ENCODE results near the gene NKAPD1. TPM values are rescaled to one million over a fixed set of nuclear protein-coding genes. Genes with fewer than 3 reads are reported as not detected.

The NKAPD1 gene
- total and polyA plus RNA-seq, 8 donors = 8.7 to 26.1 (median 19.2) TPM

DNA sequence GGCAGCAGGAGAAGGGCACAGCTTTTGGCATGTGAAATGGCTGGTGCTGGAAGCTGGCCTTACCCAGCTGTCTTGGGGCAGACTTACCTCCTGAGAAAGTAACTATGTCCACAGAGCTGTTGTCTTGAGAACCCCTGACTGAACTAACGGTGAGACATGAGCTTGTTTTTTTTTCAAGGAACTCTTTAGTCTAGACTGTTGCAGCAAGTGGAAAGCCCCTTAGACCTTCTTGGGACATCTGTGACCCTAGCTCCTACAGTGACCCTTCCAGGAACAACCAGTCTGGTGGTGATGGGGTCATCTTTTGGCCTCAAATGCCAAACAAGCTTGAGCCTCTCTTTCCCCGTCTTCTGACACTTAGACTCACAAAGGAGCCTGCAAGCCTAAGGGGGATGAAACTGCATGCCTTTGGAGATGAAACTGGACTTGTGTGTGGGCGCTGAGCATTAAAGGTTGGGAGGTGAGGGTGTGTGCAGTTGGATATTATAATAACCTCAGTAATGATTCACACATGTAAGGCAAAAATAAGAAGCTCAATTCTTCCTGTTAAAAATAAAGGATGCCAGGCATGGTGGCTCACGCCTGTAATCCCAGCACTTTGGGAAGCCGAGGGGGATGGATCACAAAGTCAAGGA is 48.0 kb downstream of the NKAPD1 start:
- no peak for DNase-seq
- H3K4me1 ChIP-seq = no peaks in the 10 kb centered on the region
- intact Hi-C loops (cut with DNase I; ENCODE audit: low total_unique reads) = no loop called here
- H3K9me3 ChIP-seq = no peaks in the 10 kb centered on the region
- no peak for TF ChIP-seq POLR2AphosphoS5 (IDR thresholded peaks at IDR 0.05)
- TF ChIP-seq, protein P1, sequence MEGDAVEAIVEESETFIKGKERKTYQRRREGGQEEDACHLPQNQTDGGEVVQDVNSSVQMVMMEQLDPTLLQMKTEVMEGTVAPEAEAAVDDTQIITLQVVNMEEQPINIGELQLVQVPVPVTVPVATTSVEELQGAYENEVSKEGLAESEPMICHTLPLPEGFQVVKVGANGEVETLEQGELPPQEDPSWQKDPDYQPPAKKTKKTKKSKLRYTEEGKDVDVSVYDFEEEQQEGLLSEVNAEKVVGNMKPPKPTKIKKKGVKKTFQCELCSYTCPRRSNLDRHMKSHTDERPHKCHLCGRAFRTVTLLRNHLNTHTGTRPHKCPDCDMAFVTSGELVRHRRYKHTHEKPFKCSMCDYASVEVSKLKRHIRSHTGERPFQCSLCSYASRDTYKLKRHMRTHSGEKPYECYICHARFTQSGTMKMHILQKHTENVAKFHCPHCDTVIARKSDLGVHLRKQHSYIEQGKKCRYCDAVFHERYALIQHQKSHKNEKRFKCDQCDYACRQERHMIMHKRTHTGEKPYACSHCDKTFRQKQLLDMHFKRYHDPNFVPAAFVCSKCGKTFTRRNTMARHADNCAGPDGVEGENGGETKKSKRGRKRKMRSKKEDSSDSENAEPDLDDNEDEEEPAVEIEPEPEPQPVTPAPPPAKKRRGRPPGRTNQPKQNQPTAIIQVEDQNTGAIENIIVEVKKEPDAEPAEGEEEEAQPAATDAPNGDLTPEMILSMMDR (IDR thresholded peaks at IDR 0.05) = no peak
- no peak for TF ChIP-seq POLR2A (IDR thresholded peaks at IDR 0.05)
- TF ChIP-seq EP300 (IDR thresholded peaks at IDR 0.05) = no peak
- 88 to 96% (median 92%) methylated on average over 5 of the region's 5 CpGs for WGBS, 5 donors
- no peak overlapping the region for H3K27ac ChIP-seq
- peaks cover 0 to 8% (median 3%) of the 10 kb centered on the region in 4 donors for H3K36me3 ChIP-seq
- H3K4me3 ChIP-seq = no peak overlapping the region
- H3K27me3 ChIP-seq = no peaks in the 10 kb centered on the region

DNA sequence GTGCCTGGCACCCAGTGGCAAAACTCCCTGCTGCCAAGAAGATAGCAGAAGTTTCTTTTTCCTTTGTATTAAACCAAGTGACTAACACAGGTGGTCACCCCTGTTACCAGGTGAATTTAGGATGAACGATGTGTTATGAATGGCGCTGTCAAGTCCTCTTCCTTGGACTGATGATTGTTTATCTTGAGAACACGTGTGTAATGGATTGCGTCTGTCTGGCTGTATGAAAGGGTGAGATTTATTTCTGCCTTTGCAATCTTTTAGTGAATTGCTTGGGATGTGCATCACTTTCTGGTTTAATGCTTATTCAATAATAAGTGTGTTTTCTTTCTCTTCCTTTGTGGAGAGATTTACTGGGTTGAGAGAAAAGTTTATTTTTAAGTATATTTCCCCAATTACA is 49.0 kb downstream of the NKAPD1 start:
- TF ChIP-seq, protein P1 (IDR thresholded peaks at IDR 0.05) = no peak
- TF ChIP-seq POLR2AphosphoS5 (IDR thresholded peaks at IDR 0.05) (no peak), EP300 (IDR thresholded peaks at IDR 0.05) (no peak), POLR2A (IDR thresholded peaks at IDR 0.05) (no peak)
- no peak overlapping the region for H3K27ac ChIP-seq
- H3K9me3 ChIP-seq = no peaks in the 10 kb centered on the region
- intact Hi-C loops (cut with DNase I; ENCODE audit: low total_unique reads) = no loop called here
- H3K27me3 ChIP-seq = no peaks in the 10 kb centered on the region
- peaks cover 0 to 8% (median 3%) of the 10 kb centered on the region in 4 donors for H3K36me3 ChIP-seq
- WGBS, 5 donors = 23 to 48% (median 33%) methylated on average over 4 of the region's 4 CpGs
- no peaks in the 10 kb centered on the region for H3K4me1 ChIP-seq
- no peak for DNase-seq
- H3K4me3 ChIP-seq = no peak overlapping the region

DNA sequence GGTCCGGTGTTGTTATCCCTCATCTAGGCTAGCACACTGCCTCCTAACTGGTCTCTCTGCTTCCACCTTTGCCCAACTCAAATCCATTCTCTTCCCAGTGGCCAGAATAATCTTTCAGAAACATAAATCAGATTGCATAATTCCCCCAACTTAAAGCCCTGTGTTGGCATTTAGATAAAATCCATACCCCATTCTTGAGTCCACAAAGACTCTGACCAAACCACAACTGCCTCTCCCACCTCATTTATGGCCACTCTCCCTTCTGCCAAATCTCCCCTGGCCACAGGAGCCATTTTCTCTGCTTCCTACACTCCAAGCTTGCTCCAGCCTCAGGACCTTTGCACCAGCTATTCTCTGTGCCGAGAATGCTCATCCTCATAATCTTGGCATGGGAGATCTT is 53.0 kb downstream of the NKAPD1 start:
- no peak overlapping the region for H3K27ac ChIP-seq
- no peaks in the 10 kb centered on the region for H3K9me3 ChIP-seq
- 97 to 100% (median 98%) methylated on average over 2 of the region's 2 CpGs for WGBS, 5 donors
- H3K4me1 ChIP-seq = peaks cover 0 to 14% (median 4%) of the 10 kb centered on the region in 4 donors
- TF ChIP-seq, protein P1 (IDR thresholded peaks at IDR 0.05) = no peak
- no peaks in the 10 kb centered on the region for H3K36me3 ChIP-seq
- intact Hi-C loops (cut with DNase I; ENCODE audit: low total_unique reads) = no loop called here
- no peak overlapping the region for H3K4me3 ChIP-seq
- H3K27me3 ChIP-seq = no peaks in the 10 kb centered on the region
- no peak for DNase-seq

DNA sequence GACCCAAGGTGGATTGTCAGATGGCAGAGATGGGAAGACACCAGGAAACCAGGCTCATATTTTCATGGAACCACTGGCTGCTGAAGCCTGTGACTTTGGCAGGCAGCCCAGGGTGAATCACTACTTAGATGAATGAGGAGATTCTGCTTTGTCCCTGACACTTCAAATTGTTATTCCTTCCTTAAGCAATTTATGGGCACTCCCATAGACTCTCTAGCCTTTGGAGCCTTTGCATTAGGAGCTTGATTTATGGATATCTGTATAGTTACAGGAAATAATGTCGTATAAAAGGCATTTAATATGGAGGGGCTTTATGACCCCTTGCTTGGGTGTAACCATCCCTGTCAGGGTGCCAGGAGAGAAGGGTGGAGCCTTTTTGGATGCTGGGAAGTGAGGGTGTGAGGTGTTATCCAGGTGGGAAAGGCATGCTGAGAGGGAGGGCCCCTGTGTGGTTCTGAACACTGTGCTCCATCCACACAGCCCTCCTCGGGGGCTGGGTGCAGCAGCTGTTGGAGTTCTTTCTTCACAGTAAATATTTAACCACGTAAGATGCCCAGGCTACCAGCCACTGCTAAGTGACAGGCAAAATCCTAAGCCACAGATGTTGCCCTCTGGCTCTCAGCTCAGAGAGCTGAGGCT is 54.5 kb downstream of the NKAPD1 start:
- Histone ChIP-seq H3K36me3 (no peaks in the 10 kb centered on the region), H3K27me3 (no peaks in the 10 kb centered on the region), H3K4me3 (no peak overlapping the region), H3K9me3 (no peaks in the 10 kb centered on the region), H3K4me1 (peaks cover 0 to 14% (median 6%) of the 10 kb centered on the region in 4 donors), H3K27ac (no peak overlapping the region)
- TF ChIP-seq, protein P1 (IDR thresholded peaks at IDR 0.05) = no peak
- TF ChIP-seq EP300 (IDR thresholded peaks at IDR 0.05) (no peak), POLR2AphosphoS5 (IDR thresholded peaks at IDR 0.05) (no peak), POLR2A (IDR thresholded peaks at IDR 0.05) (no peak)
- WGBS, 5 donors = 43 to 68% (median 60%) methylated on average over 2 to 3 of the region's 3 CpGs
- DNase-seq = peak; percentile 36 to 39
- intact Hi-C loops (cut with DNase I; ENCODE audit: low total_unique reads) = no loop called here

Measured in stomach (tissue), 9 donors.